Stimulated activated CD8-positive, alpha-beta memory T cell treated with anti-CD3 and anti-CD28 coated beads, Interleukin-15, amount 100 ng/mL, for 4 hours (primary cell): ENCODE results near the gene WDSUB1.

Experiments
- DNase-seq, 2 donors: peaks; one replicate each; pipeline ENCODE4 v3.0.0-alpha.2; 2020; ENCODE audit warnings: low read depth in 2 of 2

WDSUB1 gene

DNA sequence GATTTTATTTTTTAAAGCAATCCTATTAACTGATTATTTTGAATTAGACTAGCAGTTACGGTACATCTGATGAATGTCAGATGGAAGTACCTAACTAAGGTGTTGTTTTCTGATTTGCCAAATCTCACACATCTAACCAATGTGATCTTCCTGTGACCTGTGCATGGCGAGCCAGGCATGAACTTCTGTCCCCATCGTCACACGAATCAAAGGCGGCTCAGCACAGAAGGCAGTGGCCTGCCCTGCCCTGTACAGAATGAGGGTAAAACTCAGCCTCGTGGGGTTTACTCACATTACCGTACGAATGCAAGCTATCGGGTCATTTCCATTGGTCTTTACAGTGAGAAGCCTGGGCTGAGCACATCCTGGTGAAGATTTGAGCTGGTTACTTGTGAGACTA lies 87.3 kb downstream of the WDSUB1 start:
- no peak for DNase-seq

DNA sequence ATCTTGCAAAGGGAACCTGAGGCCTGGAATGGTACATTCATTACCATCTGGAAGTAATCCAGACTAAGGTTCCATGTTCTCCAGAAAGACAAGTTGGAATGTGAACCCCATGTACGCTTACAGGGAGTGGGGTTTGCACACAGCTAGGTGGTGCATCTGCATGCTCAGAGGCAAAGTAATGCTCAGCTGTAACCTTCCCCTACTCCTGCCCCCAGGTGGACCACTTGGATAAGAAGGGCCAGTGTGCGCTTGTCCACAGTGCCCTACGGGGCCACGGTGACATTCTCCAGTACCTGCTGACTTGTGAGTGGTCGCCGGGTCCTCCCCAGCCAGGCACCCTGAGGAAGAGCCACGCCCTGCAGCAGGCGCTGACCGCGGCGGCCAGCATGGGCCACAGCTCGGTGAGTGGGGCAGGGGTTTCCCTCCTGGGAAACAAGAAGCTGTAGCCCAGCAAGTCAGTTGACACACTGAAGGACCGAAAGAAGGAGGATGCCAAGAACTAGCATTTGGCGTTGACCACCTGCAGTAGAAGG lies 90.0 kb downstream of the WDSUB1 start:
- DNase-seq = no peak

DNA sequence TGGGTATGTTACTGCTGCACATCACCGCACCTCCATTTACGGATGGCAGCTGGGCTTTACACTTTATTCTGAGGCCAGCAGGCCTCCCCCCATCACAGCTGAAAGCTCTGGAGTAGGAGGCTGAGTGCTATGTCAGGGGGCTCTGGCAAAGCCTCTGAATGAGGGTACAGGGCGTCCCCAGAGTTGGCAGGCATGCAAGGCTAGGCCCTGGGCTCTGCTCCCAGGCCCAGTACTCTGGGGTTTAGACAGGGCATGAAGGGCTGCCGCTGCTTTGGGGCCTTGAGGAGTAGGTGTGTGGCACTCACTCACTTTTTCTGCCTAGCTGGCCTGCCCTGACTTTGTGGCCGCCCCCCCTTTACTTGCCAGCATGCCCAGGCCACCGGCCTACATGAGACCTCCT lies 90.8 kb downstream of the WDSUB1 start:
- DNase-seq = no peak

DNA sequence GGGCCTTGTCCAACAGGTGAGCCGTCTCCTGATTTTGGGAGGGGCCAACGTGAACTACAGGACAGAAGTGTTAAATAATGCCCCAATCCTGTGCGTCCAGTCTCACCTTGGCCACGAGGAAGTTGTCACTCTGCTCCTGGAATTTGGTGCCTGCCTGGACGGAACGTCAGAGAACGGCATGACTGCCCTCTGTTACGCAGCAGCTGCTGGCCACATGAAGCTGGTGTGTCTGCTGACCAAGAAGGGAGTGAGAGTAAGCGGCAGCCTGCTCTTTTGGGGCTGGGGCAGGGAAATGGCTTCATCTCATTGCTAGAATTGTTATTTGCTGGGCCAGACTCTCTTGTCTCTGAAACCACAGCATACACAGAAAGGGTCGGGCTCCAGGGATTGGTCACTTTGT lies 92.3 kb downstream of the WDSUB1 start:
- DNase-seq = no peak

DNA sequence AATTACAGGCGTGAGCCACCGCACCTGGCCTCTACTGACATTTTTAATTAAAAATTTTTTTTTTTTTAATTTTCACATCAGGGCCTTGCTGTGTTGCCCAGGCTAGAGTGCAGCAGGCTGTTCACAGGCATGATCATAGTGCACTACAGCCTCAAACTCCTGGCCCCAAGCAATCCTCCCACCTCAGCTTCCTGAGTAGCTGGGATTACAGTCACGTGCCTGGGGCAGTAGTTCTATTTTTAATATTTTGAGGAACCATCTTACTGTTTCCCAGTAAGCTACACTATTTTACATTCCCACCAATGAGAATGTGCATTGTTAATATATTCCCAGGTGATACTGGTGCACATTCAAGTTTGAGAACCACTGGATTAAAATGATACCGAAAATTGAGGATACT lies 92.7 kb downstream of the WDSUB1 start:
- DNase-seq = no peak

DNA sequence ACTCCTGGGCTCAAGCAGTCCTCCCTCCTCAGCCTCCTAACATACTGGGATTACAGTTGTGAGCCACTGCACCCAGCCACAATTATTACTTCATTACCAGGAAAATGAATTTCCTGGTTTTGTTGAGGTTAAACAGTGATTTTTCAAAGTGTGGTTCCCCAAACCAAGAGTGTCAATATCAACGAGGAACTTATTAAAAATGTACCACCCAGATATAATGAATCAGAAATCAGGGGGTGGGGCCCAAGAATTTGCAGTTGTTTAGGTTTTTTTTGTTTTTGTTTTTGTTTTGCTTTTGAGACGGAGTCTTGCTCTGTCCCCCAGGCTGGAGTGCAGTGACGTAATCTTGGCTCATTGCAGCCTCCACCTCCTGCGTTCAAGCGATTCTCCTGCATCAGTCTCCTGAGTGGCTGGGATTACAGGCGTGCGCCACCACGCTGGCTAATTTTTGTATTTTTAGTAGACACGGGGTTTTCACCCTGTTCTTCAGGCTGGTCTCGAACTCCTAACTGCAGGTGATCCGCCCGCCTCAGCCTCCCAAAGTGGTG lies 94.1 kb downstream of the WDSUB1 start:
- no peak for DNase-seq

DNA sequence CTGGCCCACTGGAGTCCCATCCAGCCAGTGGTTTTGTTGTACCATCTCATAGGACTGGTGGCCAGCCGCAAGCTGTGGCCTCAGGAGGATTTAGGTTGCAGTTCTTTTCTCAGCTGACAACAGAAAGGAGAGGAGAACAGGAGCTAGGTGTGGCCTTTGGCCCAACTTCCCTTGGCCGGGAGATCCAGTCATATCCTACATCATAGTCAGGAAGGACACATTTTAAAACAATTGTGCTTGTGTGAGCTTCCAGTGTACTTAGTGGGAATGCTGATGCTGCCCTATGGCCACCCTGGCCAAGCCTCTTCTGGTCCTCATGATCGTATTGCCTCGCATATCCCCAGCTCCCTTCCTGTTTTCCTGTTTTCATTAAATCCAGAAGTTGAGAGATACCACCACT lies 98.1 kb downstream of the WDSUB1 start:
- no peak for DNase-seq

DNA sequence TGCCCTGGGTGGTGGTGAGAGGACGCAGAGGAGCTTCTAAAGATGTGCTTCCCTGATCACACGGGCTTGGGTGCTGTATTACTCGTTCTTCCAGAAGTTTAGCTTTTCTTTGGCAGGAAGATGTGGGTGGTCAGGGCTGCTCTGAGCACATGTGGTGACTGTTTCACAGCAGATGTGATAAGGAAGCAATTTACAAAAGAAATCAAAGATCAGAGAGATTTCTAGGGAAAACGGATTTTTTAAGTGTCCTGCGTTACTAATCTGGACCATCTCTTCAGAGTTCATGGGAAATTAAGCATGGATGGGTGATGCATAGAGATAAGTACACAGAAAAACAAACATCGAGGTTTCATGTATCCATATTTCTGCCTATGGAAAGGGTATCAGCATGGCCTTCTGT lies 99.4 kb downstream of the WDSUB1 start:
- no peak for DNase-seq

DNA sequence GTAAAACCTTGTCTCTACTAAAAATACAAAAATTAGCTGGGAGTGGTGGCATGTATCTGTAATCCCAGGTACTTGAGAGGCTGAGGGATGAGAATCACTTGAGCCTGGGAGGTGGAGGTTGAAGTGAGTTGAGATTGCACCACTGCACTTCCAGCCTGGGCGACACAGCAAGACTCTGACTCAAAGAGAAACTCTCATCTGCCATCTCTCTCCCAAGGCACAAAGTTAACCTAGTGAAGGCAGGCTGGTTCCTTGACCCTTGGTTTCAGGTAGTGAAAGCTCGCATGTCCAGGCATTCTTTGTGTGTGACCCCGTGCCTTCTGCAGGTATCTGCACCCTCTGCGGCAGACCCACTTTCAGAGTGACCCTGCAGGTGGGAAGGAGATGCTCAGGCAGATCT lies 100.0 kb downstream of the WDSUB1 start:
- no peak for DNase-seq
